Stomach (tissue), 9 donors: ENCODE data around the gene CDCA5. TPM values are rescaled to one million over a fixed set of nuclear protein-coding genes. Genes with fewer than 3 reads are reported as not detected.

Experiments used
- DNase-seq, 2 donors: peaks; one replicate each; pipeline versions ENCODE4 v3.0.0 to v3.0.0-alpha.2; 2013 to 2019
- H3K27ac ChIP-seq, 5 donors: fragments of 200-600 bp in 4 of 5; sonication (generic) in 4 of 5; one replicate each; pipeline ENCODE4 v1.5.1; 2013 to 2019; ENCODE audit warnings: mild to moderate bottlenecking in 1 of 5, moderate library complexity in 1 of 5
- H3K27me3 ChIP-seq, 3 donors: fragments of 200-600 bp; sonication (generic); one replicate each; pipeline ENCODE4 v1.5.1; 2017 to 2019; ENCODE audit warnings: mixed run types in 1 of 3
- H3K36me3 ChIP-seq, 4 donors: fragments of 200-600 bp; sonication (generic); 1 replicate in 3 of 4; 2 replicates in 1 of 4; pipeline ENCODE4 v1.5.1; 2016 to 2019
- H3K4me1 ChIP-seq, 4 donors: fragments of 200-600 bp; sonication (generic); one replicate each; pipeline ENCODE4 v1.5.1; 2016 to 2019
- H3K4me3 ChIP-seq, 4 donors: fragments of 200-600 bp; sonication (generic) in 3 of 4; one replicate each; pipeline ENCODE4 v1.5.1; 2016 to 2019; ENCODE audit warnings: mild to moderate bottlenecking in 1 of 4
- H3K9me3 ChIP-seq, 4 donors: fragments of 200-600 bp; sonication (generic); one replicate each; pipeline ENCODE4 v1.5.1; 2016 to 2019
- EP300 ChIP-seq: sonication (generic); formaldehyde crosslinking; IDR thresholded peaks from one replicate; pipeline ENCODE4 v1.6.1; 2017; ENCODE audit warnings: antibody characterized with exemption
- POLR2A ChIP-seq, 4 donors: fragments of 450-650 bp; IDR thresholded peaks; one replicate each; pipeline ENCODE4 v1.6.1; 2016; ENCODE audit warnings: antibody characterized with exemption in 4 of 4, control low read depth in 2 of 4, mild to moderate bottlenecking in 1 of 4, moderate library complexity in 1 of 4
- POLR2AphosphoS5 ChIP-seq, 3 donors: sonication (generic); formaldehyde crosslinking; IDR thresholded peaks; one replicate each; pipeline ENCODE4 v1.6.1; 2016; ENCODE audit warnings: antibody characterized with exemption in 3 of 3
- WGBS, 5 donors: extraction: QIAGEN DNeasy Blood & Tissue Kit in 3 of 5; methylation state at CpG; one replicate each; pipeline versions ENCODE4 v1.1.5 to v1.1.7; 2013 to 2018; 5-methylcytosine and 5-hydroxymethylcytosine counted together
- intact Hi-C: fragments of 100-400 bp; cut with DNase I; formaldehyde crosslinking; loops from one replicate; pipeline ENCODE4 v1.15.1; 2023; ENCODE audit warnings: low total_unique reads
- polyA plus RNA-seq, 3 donors: library from polyadenylated mRNA; stranded (reverse); fragments of 200-250 nt; gene quantifications; one replicate each; pipeline ENCODE4 v1.2.3, GENCODE V29; 2013
- total RNA-seq, 5 donors: library from RNA; depleted of rRNA; stranded (reverse); fragments of >200 nt; gene quantifications; one replicate each; pipeline versions ENCODE4 v1.1.0 to v1.2.3, GENCODE V29; 2014 to 2016
- TF ChIP-seq, protein P1 (sequence below), 7 experiments: fragments of 450-650 bp in 4 of 7; fragments of 200-600 bp in 3 of 7; sonication (generic) in 3 of 7; IDR thresholded peaks; one replicate each; pipeline ENCODE4 v1.5.1; 2016 to 2019; ENCODE audit warnings: antibody characterized with exemption in 7 of 7, control low read depth in 2 of 7, mild to moderate bottlenecking in 1 of 7
- donor health status: healthy with polysubstance abuse.
- donor health status: Bipolar disorder and iron deficiency.
- donor health status: healthy.

The CDCA5 gene
- total and polyA plus RNA-seq, 8 donors: 1.4 to 9.1 (median 3.1) TPM

DNA sequence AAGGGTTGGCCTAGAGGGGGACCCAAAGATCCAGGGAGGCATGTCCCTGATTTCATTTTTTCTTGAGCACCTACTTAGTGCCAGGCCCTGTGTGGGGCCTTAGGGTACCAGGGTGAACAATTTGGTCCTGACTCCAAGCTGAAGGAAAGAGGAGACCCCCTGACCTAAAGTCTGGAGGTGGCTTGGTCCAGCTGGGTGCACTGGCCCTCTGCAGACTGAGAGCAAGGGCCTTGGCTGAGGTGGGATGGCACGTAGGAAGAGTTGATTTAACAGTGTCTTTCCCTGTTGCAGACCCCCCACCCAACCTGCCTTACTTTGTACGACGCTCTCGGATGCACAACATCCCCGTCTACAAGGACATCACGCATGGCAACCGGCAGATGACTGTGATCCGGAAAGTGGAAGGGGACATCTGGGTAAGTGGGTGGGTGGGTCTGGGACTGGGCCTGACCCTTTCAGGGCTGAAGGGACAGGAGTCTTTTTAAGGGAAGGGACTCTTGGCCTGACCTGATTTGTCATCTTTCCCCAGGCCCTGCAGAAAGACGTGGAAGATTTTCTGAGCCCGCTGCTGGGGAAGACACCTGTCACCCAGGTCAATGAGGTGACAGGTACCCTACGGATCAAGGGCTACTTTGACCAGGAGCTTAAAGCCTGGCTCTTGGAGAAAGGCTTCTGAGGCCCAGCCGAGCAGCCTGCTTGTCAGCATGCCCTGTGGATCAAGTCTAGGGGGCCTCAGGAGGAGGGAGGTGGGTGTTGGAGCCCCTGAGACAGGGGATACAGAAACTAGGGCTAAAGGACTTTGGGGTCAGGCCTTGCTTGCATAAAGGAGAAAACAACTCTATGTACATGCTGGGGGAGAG is 41.6 kb upstream of the CDCA5 start:
- H3K27me3 ChIP-seq: no peaks in the 10 kb centered on the region
- TF ChIP-seq, protein P1, sequence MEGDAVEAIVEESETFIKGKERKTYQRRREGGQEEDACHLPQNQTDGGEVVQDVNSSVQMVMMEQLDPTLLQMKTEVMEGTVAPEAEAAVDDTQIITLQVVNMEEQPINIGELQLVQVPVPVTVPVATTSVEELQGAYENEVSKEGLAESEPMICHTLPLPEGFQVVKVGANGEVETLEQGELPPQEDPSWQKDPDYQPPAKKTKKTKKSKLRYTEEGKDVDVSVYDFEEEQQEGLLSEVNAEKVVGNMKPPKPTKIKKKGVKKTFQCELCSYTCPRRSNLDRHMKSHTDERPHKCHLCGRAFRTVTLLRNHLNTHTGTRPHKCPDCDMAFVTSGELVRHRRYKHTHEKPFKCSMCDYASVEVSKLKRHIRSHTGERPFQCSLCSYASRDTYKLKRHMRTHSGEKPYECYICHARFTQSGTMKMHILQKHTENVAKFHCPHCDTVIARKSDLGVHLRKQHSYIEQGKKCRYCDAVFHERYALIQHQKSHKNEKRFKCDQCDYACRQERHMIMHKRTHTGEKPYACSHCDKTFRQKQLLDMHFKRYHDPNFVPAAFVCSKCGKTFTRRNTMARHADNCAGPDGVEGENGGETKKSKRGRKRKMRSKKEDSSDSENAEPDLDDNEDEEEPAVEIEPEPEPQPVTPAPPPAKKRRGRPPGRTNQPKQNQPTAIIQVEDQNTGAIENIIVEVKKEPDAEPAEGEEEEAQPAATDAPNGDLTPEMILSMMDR (IDR thresholded peaks at IDR 0.05): no peak
- TF ChIP-seq POLR2A (IDR thresholded peaks at IDR 0.05) (no peak), EP300 (no peak), POLR2AphosphoS5 (IDR thresholded peaks at IDR 0.05) (no peak)
- no peak overlapping the region for H3K4me3 ChIP-seq
- intact Hi-C loops: loop anchor here (10.0 kb wide), 1 partner anchor 49 kb away; the partner anchor contains the start of gene SPDYC
- peaks cover 11 to 44% (median 38%) of the 10 kb centered on the region in 4 donors for H3K4me1 ChIP-seq
- no peaks in the 10 kb centered on the region for H3K9me3 ChIP-seq
- H3K36me3 ChIP-seq: peaks cover 65 to 71% (median 70%) of the 10 kb centered on the region in 4 donors
- WGBS, 5 donors: 77 to 90% (median 85%) methylated on average over 12 of the region's 12 CpGs
- no peak for DNase-seq
- no peak overlapping the region for H3K27ac ChIP-seq

DNA sequence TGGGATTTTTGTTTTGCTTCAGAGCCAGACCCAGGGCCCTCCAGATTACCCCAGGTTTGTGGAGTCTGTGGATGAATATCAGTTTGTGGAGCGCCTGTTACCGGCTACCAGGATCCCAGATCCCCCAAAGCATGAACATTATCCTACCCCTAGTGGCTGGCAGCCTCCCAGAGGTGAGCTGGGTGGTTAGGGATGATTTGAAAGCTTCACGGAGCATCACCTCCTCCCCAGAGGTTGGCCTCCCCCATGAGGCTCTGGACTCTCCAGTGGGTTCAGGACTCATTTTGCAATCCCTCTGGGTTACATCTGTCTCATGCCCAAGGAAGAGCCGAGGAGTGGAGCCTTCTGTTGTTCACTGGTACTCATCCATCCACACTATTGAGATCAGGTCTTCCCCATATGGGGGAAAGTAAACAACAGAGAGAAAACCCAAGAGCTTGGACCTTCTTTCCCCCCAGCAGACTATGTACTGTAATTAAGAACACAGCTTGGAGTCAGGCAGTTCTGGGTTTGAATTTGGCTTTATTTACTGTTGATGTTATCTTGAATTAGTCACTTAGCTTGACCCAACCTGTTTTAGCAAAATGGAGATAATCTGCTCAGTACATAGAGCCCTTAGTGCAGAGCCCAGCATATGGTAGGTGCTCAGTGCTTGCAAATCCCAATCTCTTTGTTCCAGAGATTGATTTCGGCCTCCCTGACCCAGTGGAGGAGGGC is 40.8 kb upstream of the CDCA5 start:
- TF ChIP-seq POLR2AphosphoS5 (IDR thresholded peaks at IDR 0.05) (no peak), POLR2A (IDR thresholded peaks at IDR 0.05) (no peak), EP300 (no peak)
- TF ChIP-seq, protein P1 (IDR thresholded peaks at IDR 0.05): no peak
- DNase-seq: no peak
- WGBS, 5 donors: 76 to 90% (median 86%) methylated on average over 5 of the region's 5 CpGs
- no peaks in the 10 kb centered on the region for H3K27me3 ChIP-seq
- H3K36me3 ChIP-seq: peaks cover 65 to 71% (median 70%) of the 10 kb centered on the region in 4 donors
- H3K4me3 ChIP-seq: no peak overlapping the region
- H3K9me3 ChIP-seq: no peaks in the 10 kb centered on the region
- no peak overlapping the region for H3K27ac ChIP-seq
- peaks cover 14 to 52% (median 38%) of the 10 kb centered on the region in 4 donors for H3K4me1 ChIP-seq
- intact Hi-C loops: loop anchor here (10.0 kb wide), 1 partner anchor 50 kb away; the partner anchor contains the start of gene SPDYC

DNA sequence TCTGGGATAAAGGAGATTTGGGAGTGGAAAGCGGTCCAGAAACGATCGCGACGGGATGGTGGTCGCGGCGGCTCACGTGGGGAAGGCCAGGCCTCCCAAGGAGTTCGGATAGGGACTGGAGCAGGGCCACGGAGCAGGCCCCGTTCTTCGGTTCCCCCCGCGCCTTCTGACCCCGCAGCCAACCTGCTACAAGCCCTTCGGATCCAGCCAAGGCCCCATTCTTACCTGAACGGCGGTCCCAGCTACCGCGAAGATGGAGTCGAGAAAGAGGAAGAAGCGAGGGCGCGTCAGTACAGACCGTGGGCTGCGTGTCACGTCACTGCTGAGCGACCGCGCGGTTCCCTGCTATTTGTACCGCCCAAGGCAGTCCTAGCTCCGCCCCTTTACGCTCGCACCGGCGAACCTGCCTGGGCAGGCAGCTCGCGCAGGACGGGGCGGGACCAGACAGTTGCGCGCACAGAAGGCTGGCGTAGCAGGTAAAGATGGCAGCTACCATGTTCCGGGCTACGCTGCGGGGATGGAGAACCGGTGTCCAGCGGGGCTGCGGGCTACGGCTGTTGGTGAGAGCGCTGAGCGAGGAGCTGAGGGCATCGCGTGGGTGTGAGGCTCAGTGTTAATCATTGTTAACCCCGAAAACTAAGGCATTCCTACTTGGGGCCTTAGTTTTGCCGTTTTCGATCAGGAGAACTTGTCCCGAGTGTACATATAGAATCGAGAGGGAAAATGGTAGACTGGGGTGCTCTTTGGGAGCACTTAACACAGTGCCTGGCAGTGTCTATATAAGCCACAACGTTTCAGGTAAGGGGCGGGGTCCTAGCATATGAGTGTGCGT is 38.2 kb upstream of the CDCA5 start, which contains the start of the genes FAU and MRPL49:
Gene FAU, minus strand, starts transcription at position 270 of the 832 bp plus-strand sequence. CDS start 321 bp downstream, outside the sequence.
Gene MRPL49, plus strand, starts transcription at position 457 of the 832 bp plus-strand sequence. Its CDS starts 26 bp downstream, at position 483.
- H3K4me1 ChIP-seq: peaks cover 14 to 71% (median 43%) of the 10 kb centered on the region in 4 donors
- peak; percentile 99 to 100 for DNase-seq
- TF ChIP-seq EP300: no peak
- peak in 2 of 4 donors; percentile 79 to 94 for TF ChIP-seq POLR2A (IDR thresholded peaks at IDR 0.05)
- TF ChIP-seq, protein P1 (IDR thresholded peaks at IDR 0.05): peak in 1 of 7 experiments; percentile 25
- TF ChIP-seq POLR2AphosphoS5 (IDR thresholded peaks at IDR 0.05): peak; percentile 98 to 100 (median 99)
- no peaks in the 10 kb centered on the region for H3K9me3 ChIP-seq
- peak within 1 kb of the TSS; percentile 93 to 96 (median 95) for H3K27ac ChIP-seq
- H3K36me3 ChIP-seq: peaks cover 48 to 64% (median 60%) of the 10 kb centered on the region in 4 donors
- intact Hi-C loops: loop anchor here (10.0 kb wide), 1 partner anchor 53 kb away; the partner anchor contains the start of gene SPDYC
- WGBS, 5 donors: 0 to 1% (median 0%) methylated on average over 48 to 64 of the region's 64 CpGs
- peak within 1 kb of the TSS; percentile 67 to 93 (median 74) for H3K4me3 ChIP-seq
- H3K27me3 ChIP-seq: no peaks in the 10 kb centered on the region
